ENCODE measurements around the gene RFPL2. TPM values are rescaled to one million over a fixed set of nuclear protein-coding genes. Genes with fewer than 3 reads are reported as not detected.

RFPL2 gene
- under 1 TPM; 0.52 to 0.53 TPM for total RNA-seq

DNA sequence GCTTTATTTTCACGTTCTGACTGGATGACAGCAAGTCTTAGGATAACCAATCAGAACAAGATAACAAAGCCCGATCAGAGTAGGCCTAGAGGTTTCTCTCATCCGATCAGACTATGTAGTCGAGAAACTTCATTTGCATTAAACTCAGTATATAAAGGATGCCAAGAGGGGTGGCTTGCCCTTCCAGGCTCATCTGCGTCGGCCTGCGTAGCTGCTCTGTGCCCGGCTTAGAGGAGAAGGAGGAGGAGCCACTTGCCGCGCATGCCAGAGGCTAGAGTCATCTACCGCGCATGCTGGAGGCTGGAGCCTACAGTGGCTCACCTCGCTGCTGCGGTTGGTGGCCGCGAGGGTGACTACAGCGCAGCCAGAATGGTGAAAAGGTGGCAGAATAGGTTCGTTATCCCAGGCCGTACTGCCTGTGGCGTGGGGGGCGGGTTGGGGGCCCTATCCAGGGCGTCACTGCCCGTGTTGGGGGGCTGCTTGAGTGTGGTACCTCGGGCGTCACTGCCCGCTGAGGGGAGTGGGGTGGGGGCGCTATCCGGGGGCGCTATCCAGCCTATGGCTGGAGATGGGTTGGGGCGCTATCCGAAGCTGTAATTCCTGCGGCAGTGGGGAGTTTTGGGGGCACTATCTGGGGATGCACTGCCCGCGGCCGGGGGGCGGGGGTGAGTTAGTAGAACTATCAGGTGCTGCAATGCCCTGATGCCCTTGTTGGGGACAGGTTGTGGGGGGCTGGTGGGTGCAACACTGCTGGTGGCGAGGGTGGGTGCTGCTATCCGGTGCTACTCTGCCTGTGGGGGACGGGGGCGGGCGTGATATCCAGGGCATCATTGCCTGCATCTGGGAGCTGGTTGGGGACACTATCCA is at the start of gene RFPL2:
TSS of gene RFPL2 (minus strand) at position 218 of the 867 bp plus-strand sequence. CDS start 2,622 bp downstream, outside the sequence.
- ChIA-PET CTCF (no interaction called here), POLR2A (no interaction called here)
- Mint-ChIP-seq H3K27me3 (peaks cover 6% of the 10 kb centered on the region), H3K27ac (peak within 1 kb of the TSS; percentile 51), H3K4me3 (peak within 1 kb of the TSS; percentile 70), H3K9me3 (no peaks in the 10 kb centered on the region), H3K36me3 (no peaks in the 10 kb centered on the region), H3K4me1 (ENCODE audit: low read depth) (peaks cover 48% of the 10 kb centered on the region)
- DNase-seq, result peak; percentile 62
- intact Hi-C loops (cut with micrococcal nuclease), result loop anchor here (5.0 kb wide), 2 partner anchors 38 to 62 kb away; no protein-coding TSS in a partner anchor

DNA sequence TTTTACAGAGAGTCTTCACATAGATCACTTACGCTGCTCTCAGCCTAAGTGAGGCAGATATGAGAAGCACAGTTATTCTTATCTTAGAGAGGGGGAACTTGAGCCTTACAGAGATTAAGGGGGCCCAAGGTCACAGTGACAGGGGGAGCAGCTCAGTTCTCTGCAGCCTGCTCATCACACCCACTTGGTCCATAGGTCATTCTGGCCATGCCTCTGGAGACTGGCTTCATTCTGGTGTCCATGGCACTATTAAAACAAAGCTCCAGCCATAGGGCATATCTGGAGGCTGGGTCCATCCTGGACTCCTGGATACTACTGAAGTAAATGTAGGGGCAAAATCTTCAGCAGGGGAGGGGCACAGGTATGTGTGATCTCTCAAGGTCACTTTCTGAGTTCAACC is 44.4 kb upstream of the RFPL2 start:
- intact Hi-C loops (cut with micrococcal nuclease), result no loop called here
- Mint-ChIP-seq H3K4me1 (ENCODE audit: low read depth) (no peaks in the 10 kb centered on the region), H3K27me3 (peaks cover 13% of the 10 kb centered on the region), H3K36me3 (no peaks in the 10 kb centered on the region), H3K27ac (no peak overlapping the region), H3K9me3 (no peaks in the 10 kb centered on the region), H3K4me3 (no peak overlapping the region)
- ChIA-PET CTCF (no interaction called here), POLR2A (no interaction called here)
- DNase-seq, result no peak

DNA sequence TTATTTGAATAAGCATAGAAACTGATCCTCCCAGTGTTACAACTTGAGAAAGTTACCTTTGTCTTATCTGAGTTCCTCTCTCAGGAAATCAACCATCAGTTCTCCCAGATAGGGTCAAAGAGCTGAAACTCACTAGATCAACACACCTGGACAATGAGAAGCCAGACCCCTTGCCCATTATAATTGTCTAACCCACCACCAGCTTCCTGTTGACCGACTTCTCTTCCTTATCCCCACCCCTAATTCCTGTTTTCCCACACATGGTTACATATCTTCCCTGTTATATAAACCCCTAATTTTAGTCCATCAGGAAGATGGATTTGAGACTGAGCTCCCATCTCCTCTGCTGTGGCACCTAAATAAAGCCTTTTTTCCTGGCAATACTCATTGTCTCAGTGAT is 43.4 kb upstream of the RFPL2 start:
- DNase-seq, result no peak
- H3K4me1 Mint-ChIP-seq (ENCODE audit: low read depth), result no peaks in the 10 kb centered on the region
- intact Hi-C loops (cut with micrococcal nuclease), result no loop called here
- POLR2A ChIA-PET, result no interaction called here
- no peak overlapping the region for H3K4me3 Mint-ChIP-seq
- H3K27ac Mint-ChIP-seq, result no peak overlapping the region
- no peaks in the 10 kb centered on the region for H3K36me3 Mint-ChIP-seq
- H3K9me3 Mint-ChIP-seq, result no peaks in the 10 kb centered on the region
- CTCF ChIA-PET, result no interaction called here
- H3K27me3 Mint-ChIP-seq, result peaks cover 13% of the 10 kb centered on the region

DNA sequence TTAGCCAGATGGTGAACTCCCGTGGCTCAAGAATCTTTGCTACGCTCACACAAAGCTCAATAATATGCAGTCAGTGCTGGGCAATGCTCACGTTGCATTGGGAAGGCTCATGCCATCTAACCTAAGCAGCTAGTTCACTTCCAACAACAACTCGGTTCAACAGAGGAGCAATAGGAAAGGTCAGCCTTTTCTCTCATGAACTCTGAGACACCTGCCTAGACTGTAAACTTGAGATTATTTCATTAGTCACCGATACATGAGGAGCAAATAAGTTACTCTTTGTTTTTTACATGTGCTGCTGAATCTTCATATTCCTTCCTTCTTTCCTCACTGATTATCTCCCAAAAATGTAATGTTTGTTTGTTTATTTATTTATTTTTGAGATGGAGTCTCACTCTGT is 41.3 kb upstream of the RFPL2 start:
- DNase-seq, result no peak
- H3K9me3 Mint-ChIP-seq, result no peaks in the 10 kb centered on the region
- ChIA-PET CTCF (no interaction called here), POLR2A (no interaction called here)
- intact Hi-C loops (cut with micrococcal nuclease), result no loop called here
- H3K27ac Mint-ChIP-seq, result no peak overlapping the region
- H3K36me3 Mint-ChIP-seq, result no peaks in the 10 kb centered on the region
- no peaks in the 10 kb centered on the region for H3K4me1 Mint-ChIP-seq (ENCODE audit: low read depth)
- no peak overlapping the region for H3K4me3 Mint-ChIP-seq
- peaks cover 13% of the 10 kb centered on the region for H3K27me3 Mint-ChIP-seq

DNA sequence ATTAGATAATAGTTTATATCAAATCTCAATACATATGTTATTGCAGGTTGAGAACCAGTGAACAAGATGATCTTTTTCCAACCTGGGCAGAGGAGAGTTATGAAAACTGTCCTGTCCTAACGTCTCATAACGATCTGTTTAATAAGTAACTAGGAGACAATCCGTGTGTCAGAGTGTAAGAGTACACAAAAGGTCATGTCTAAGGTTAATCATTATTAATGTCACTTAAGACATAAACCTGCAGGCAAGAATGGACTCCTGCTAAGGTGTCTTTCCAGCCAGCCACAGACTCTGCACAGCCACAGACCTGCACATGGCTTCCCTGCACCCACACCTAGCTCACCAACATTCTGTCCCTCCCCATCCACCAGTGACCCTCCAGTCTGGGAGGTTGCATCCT is 40.2 kb upstream of the RFPL2 start:
- peaks cover 9% of the 10 kb centered on the region for H3K27me3 Mint-ChIP-seq
- H3K4me3 Mint-ChIP-seq, result no peak overlapping the region
- DNase-seq, result no peak
- H3K4me1 Mint-ChIP-seq (ENCODE audit: low read depth), result no peaks in the 10 kb centered on the region
- no peaks in the 10 kb centered on the region for H3K9me3 Mint-ChIP-seq
- H3K36me3 Mint-ChIP-seq, result no peaks in the 10 kb centered on the region
- intact Hi-C loops (cut with micrococcal nuclease), result no loop called here
- no peak overlapping the region for H3K27ac Mint-ChIP-seq
- ChIA-PET CTCF (no interaction called here), POLR2A (no interaction called here)

DNA sequence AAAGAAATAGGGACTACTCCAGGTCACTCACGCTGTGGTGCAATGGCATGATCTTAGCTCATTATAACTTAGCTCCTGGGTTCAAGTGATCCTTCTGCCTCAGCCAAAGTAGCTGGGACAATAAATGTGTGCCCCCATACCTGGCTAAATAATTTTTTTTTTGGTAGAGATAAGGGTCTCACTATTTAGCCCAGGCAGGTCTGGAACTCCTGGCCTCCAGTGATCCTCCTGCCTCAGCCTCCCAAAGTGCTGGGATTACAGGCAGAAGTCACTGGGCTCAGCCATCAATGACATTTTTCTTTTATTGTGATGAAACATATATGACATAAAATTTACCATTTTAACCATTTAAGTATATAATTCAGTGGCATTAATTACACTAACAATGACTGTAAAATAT is 39.7 kb upstream of the RFPL2 start:
- intact Hi-C loops (cut with micrococcal nuclease), result no loop called here
- CTCF ChIA-PET, result no interaction called here
- H3K27me3 Mint-ChIP-seq, result peaks cover 9% of the 10 kb centered on the region
- POLR2A ChIA-PET, result no interaction called here
- DNase-seq, result no peak
- H3K4me1 Mint-ChIP-seq (ENCODE audit: low read depth), result no peaks in the 10 kb centered on the region
- no peak overlapping the region for H3K27ac Mint-ChIP-seq
- no peak overlapping the region for H3K4me3 Mint-ChIP-seq
- no peaks in the 10 kb centered on the region for H3K9me3 Mint-ChIP-seq
- no peaks in the 10 kb centered on the region for H3K36me3 Mint-ChIP-seq

DNA sequence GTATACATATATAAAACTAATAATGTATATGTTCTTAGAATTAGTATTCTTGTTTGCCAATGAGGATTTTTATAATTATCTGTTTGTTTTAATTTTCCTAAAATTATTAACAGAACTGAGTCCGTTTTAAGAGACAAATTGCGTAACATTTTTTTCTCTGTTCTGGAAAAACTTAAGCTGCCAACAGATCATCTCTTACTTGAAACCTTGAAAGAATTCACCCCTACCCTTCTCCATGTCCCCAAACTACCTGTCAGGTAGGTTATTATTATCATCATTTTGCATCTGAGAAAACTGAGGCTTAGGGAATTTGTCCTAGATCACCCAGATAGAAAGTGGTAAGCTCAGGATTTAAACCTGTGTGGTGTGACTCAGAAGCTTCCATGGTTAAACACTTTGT is 35.6 kb upstream of the RFPL2 start:
- Mint-ChIP-seq H3K27ac (no peak overlapping the region), H3K9me3 (no peaks in the 10 kb centered on the region), H3K4me3 (no peak overlapping the region), H3K36me3 (no peaks in the 10 kb centered on the region), H3K4me1 (ENCODE audit: low read depth) (no peaks in the 10 kb centered on the region), H3K27me3 (peaks cover 1% of the 10 kb centered on the region)
- ChIA-PET CTCF (interaction anchor here (1.7 kb wide), 1 partner anchor 26 kb away, joined by 5 read pairs; no protein-coding TSS in a partner anchor), POLR2A (no interaction called here)
- intact Hi-C loops (cut with micrococcal nuclease), result no loop called here
- no peak for DNase-seq

DNA sequence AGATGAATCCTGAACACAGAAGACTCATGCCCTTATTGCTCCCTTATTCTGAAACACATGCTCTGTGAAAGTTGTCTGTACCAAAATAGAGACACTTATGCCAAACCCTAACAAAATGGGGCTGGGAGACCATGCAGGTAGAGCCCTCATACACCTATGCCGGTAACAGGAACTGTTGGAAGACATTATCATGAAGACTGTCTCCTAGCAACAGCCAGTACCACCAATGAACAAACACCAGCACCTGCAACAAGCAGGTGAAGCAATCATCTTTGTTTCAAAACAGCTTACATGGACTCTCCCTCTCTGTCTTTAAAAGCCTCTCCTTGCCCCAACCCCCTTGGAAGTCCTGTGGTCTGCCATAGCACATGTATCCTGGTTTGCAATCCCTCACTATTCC is 33.0 kb upstream of the RFPL2 start:
- peaks cover 10% of the 10 kb centered on the region for H3K27me3 Mint-ChIP-seq
- intact Hi-C loops (cut with micrococcal nuclease), result no loop called here
- no peak for DNase-seq
- H3K36me3 Mint-ChIP-seq, result no peaks in the 10 kb centered on the region
- CTCF ChIA-PET, result interaction anchor here (1.8 kb wide), 1 partner anchor 28 kb away, joined by 5 read pairs; no protein-coding TSS in a partner anchor
- H3K4me1 Mint-ChIP-seq (ENCODE audit: low read depth), result no peaks in the 10 kb centered on the region
- H3K27ac Mint-ChIP-seq, result no peak overlapping the region
- POLR2A ChIA-PET, result interaction anchor here (0.8 kb wide), 1 partner anchor 53 kb away, joined by 6 read pairs; no protein-coding TSS in a partner anchor
- no peak overlapping the region for H3K4me3 Mint-ChIP-seq
- H3K9me3 Mint-ChIP-seq, result no peaks in the 10 kb centered on the region

DNA sequence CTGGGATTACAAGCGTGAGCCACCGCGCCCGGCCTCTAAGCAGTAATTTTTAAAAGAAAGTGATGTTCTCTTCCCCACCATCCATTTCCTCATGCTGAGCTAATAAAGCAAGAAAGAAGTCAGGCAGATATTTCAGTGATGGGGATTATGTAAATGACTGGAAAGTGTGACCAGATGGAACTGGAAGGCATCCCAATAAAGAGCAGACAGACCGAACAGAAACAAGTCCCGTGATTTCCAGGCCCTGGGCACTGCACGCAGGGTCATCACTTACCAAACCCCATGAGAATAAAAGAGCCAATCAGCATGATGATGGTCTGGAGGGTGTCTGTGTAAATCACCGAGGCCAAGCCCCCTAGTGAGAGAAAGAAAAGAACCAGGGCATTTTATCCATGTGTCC is 32.1 kb upstream of the RFPL2 start:
- DNase-seq, result no peak
- H3K27ac Mint-ChIP-seq, result no peak overlapping the region
- POLR2A ChIA-PET, result no interaction called here
- no peak overlapping the region for H3K4me3 Mint-ChIP-seq
- intact Hi-C loops (cut with micrococcal nuclease), result no loop called here
- H3K4me1 Mint-ChIP-seq (ENCODE audit: low read depth), result no peaks in the 10 kb centered on the region
- CTCF ChIA-PET, result interaction anchor here (1.8 kb wide), 1 partner anchor 29 kb away, joined by 5 read pairs; no protein-coding TSS in a partner anchor
- H3K27me3 Mint-ChIP-seq, result peaks cover 13% of the 10 kb centered on the region
- no peaks in the 10 kb centered on the region for H3K9me3 Mint-ChIP-seq
- no peaks in the 10 kb centered on the region for H3K36me3 Mint-ChIP-seq

DNA sequence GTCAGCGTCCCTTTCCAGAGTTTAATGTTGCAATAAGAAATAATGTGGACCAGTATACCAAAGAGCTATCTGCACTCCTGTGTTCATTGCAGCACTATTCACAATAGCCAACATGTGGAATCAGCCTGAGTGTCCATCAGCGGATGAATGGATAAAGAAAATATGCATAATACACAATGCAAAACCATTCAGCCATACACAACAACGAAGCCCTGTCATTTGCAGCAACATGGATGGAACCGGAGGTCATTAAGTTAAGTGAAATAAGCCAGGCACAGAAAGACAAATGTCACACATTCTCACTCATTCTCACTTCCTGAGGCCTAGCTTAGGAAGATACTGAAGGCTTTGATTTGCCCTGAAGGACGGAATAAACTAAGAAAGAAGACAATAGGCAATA is 28.2 kb upstream of the RFPL2 start:
- CTCF ChIA-PET, result interaction anchor here (2.4 kb wide), 1 partner anchor 33 kb away, joined by 7 read pairs; no protein-coding TSS in a partner anchor
- no peaks in the 10 kb centered on the region for H3K9me3 Mint-ChIP-seq
- POLR2A ChIA-PET, result no interaction called here
- H3K4me3 Mint-ChIP-seq, result no peak overlapping the region
- H3K27me3 Mint-ChIP-seq, result peaks cover 13% of the 10 kb centered on the region
- DNase-seq, result no peak
- intact Hi-C loops (cut with micrococcal nuclease), result no loop called here
- no peaks in the 10 kb centered on the region for H3K36me3 Mint-ChIP-seq
- no peak overlapping the region for H3K27ac Mint-ChIP-seq
- no peaks in the 10 kb centered on the region for H3K4me1 Mint-ChIP-seq (ENCODE audit: low read depth)

DNA sequence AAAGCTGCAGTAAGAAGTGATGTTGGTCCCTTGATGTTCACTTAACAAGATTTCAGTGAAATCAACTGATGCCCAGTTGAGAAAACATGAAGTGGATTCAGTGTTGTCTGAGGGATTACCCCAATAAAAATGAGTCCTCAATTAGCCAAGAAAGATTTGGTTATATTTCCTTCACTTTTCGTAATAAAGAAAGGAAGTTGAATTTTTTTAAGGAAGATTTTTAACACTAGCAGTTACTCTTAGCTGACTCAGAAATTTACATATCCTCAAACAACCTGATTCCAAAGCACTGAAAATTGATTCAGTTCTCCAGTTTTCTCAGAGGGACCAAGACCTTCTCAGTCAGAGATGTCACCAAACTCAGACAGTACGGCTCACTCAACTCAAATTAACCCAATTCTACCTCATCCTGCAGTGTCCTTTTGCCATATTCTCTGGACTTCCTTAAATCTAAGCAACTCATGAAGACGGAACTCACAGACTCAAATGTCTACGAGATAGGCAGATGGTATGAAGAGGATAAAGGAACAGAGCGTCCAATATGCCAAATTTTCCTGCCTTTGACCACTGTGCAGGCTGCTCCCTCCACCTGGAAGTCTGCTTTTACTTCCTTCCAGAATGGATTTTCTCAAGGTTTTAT is 27.4 kb upstream of the RFPL2 start:
- H3K27ac Mint-ChIP-seq, result no peak overlapping the region
- H3K9me3 Mint-ChIP-seq, result no peaks in the 10 kb centered on the region
- CTCF ChIA-PET, result no interaction called here
- no peaks in the 10 kb centered on the region for H3K4me1 Mint-ChIP-seq (ENCODE audit: low read depth)
- POLR2A ChIA-PET, result no interaction called here
- DNase-seq, result no peak
- H3K4me3 Mint-ChIP-seq, result no peak overlapping the region
- H3K27me3 Mint-ChIP-seq, result peaks cover 13% of the 10 kb centered on the region
- intact Hi-C loops (cut with micrococcal nuclease), result no loop called here
- H3K36me3 Mint-ChIP-seq, result no peaks in the 10 kb centered on the region

DNA sequence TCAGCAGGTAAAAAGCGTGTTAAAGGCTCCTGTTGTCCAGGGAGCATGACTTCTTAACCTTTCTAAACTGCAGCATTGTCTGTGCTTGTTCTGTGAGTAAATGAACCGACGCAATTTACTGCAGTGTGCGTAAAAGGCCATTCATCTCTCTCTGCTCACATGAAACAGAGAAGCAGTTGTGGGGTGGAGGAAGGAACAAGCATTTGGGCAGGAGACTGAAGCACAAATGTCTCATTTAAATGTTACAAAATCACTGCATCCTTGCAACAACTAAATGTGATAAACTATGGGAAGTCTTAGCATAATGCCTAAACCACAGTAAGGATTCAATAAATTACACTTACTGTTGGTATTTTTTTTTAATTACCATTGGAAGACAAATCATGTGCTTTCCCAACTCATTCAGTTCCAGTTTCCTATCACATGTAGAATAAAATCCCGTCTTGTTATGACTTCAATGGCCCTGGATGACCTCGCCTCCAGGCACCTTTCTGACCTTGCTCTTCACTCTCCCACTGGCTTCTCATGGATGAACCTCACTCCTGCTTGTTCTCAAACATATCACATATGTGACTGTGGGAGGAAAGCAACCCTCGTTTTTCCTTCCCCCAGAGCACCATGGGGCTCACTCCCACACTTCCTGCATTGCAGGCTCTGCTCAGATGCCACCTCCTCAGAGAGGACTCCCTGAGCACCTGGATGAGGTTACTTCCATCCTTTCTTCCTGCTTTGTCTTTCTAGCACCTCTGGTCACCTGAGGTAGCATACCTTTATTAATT is 21.6 kb upstream of the RFPL2 start:
- POLR2A ChIA-PET, result no interaction called here
- no peaks in the 10 kb centered on the region for H3K4me1 Mint-ChIP-seq (ENCODE audit: low read depth)
- no peak for DNase-seq
- CTCF ChIA-PET, result no interaction called here
- no peak overlapping the region for H3K27ac Mint-ChIP-seq
- H3K36me3 Mint-ChIP-seq, result no peaks in the 10 kb centered on the region
- intact Hi-C loops (cut with micrococcal nuclease), result no loop called here
- H3K4me3 Mint-ChIP-seq, result no peak overlapping the region
- no peaks in the 10 kb centered on the region for H3K9me3 Mint-ChIP-seq
- H3K27me3 Mint-ChIP-seq, result peaks cover 5% of the 10 kb centered on the region

Data from activated CD4-positive, alpha-beta memory T cell treated with anti-CD3 and anti-CD28 coated beads for 36 hours (primary cell).